ENCODE results near the gene STEAP1.

GRCh38 chr7:90187507-90188050, 33.3 kb downstream of the STEAP1 start:
- no peak for TF ChIP-seq CTCF (IDR thresholded peaks at IDR 0.05)
- TF ChIP-seq EP300 (IDR thresholded peaks at IDR 0.05) = no peak
